Stromal cell of bone marrow (primary cell): ENCODE data around the gene ADGRF1.

ENCODE experiments used
- DNase-seq: peaks from one replicate; pipeline ENCODE4 v3.0.0-alpha.2; 2012; ENCODE audit warnings: low read depth

Gene ADGRF1

GRCh38 chr6:46979206-46979605 is 62.9 kb downstream of the ADGRF1 start:
- no peak for DNase-seq

- no peak for DNase-seq
These were observed 67.3 kb downstream of the ADGRF1 start for GRCh38 chr6:46974786-46975185.

GRCh38 chr6:46973029-46973428 is 69.1 kb downstream of the ADGRF1 start:
- no peak for DNase-seq

- DNase-seq, result no peak
These were observed 69.6 kb downstream of the ADGRF1 start for GRCh38 chr6:46972531-46972930.

GRCh38 chr6:46969206-46969605 is 72.9 kb downstream of the ADGRF1 start:
- DNase-seq, result no peak

- DNase-seq, result no peak
These were observed 74.2 kb downstream of the ADGRF1 start for GRCh38 chr6:46967826-46968349.

- DNase-seq, result no peak
These were observed 77.2 kb downstream of the ADGRF1 start for GRCh38 chr6:46964716-46965519.

GRCh38 chr6:46963626-46964025 is 78.5 kb downstream of the ADGRF1 start:
- DNase-seq, result no peak

- DNase-seq, result no peak
These were observed 79.1 kb downstream of the ADGRF1 start for GRCh38 chr6:46963039-46963438.

- DNase-seq, result no peak
These were observed 80.4 kb downstream of the ADGRF1 start for GRCh38 chr6:46961711-46962110.

- DNase-seq, result no peak
These were observed 80.9 kb downstream of the ADGRF1 start for GRCh38 chr6:46961232-46961631.

- DNase-seq, result no peak
These were observed 82.7 kb downstream of the ADGRF1 start for GRCh38 chr6:46959419-46959818.

- DNase-seq, result no peak
These were observed 85.7 kb downstream of the ADGRF1 start for GRCh38 chr6:46956409-46956808.

- no peak for DNase-seq
These were observed 87.2 kb downstream of the ADGRF1 start for GRCh38 chr6:46954837-46955451.

GRCh38 chr6:46953921-46954320 is 88.2 kb downstream of the ADGRF1 start:
- DNase-seq, result no peak

- peak; percentile 18 for DNase-seq
These were observed 92.4 kb downstream of the ADGRF1 start for GRCh38 chr6:46949632-46950280.

- no peak for DNase-seq
These were observed 93.4 kb downstream of the ADGRF1 start for GRCh38 chr6:46948699-46949098.
